Smooth muscle cell (in vitro differentiated cells): ENCODE results near the gene DHCR24. TPM values are rescaled to one million over a fixed set of nuclear protein-coding genes. Genes with fewer than 3 reads are reported as not detected.

ENCODE experiments used
- DNase-seq: peaks from one replicate; lab custom pipeline; 2025; ENCODE audit not compliant: unreplicated experiment; lab: John Stamatoyannopoulos, UW
- H2AFZ ChIP-seq: fragments of 200-600 bp; sonication (generic); 2 replicates; pipeline ENCODE4 v1.6.0; 2016; ENCODE audit warnings: antibody characterized with exemption, low read depth, mild to moderate bottlenecking
- H3F3A ChIP-seq: fragments of 200-600 bp; sonication (generic); 2 replicates; pipeline ENCODE4 v1.6.0; 2017; ENCODE audit warnings: antibody characterized with exemption, low read depth
- H3K27ac ChIP-seq: fragments of 200-600 bp; sonication (generic); 2 replicates; pipeline ENCODE4 v1.5.1; 2016; ENCODE audit warnings: low read depth, mild to moderate bottlenecking
- H3K27me3 ChIP-seq: fragments of 200-600 bp; sonication (generic); 2 replicates; pipeline ENCODE4 v1.6.1; 2016; ENCODE audit warnings: low read depth, mild to moderate bottlenecking
- H3K36me3 ChIP-seq: fragments of 200-600 bp; sonication (generic); 2 replicates; pipeline ENCODE4 v1.5.1; 2016; ENCODE audit warnings: low read depth
- H3K4me1 ChIP-seq: fragments of 200-600 bp; sonication (generic); 2 replicates; pipeline ENCODE4 v1.5.1; 2016; ENCODE audit warnings: low read depth
- H3K4me2 ChIP-seq: fragments of 200-600 bp; sonication (generic); 2 replicates; pipeline ENCODE4 v1.6.0; 2016; ENCODE audit warnings: mild to moderate bottlenecking
- H3K4me3 ChIP-seq: fragments of 200-600 bp; sonication (generic); 2 replicates; pipeline ENCODE4 v1.5.1; 2016; ENCODE audit warnings: mild to moderate bottlenecking
- H3K79me2 ChIP-seq: fragments of 200-600 bp; sonication (generic); 2 replicates; pipeline ENCODE4 v1.6.0; 2016; ENCODE audit warnings: low read depth, mild to moderate bottlenecking
- H3K9ac ChIP-seq: fragments of 200-600 bp; sonication (generic); 2 replicates; pipeline ENCODE4 v1.6.0; 2016; ENCODE audit warnings: low read depth
- H3K9me3 ChIP-seq: fragments of 200-600 bp; sonication (generic); replicated peaks from 2 replicates; pipeline ENCODE4 v1.5.1; 2016; ENCODE audit warnings: low read depth
- H4K20me1 ChIP-seq: fragments of 200-600 bp; sonication (generic); 2 replicates; pipeline ENCODE4 v1.6.0; 2016; ENCODE audit warnings: low read depth
- CTCF ChIP-seq: fragments of 200-600 bp; sonication (generic); IDR thresholded peaks from 2 replicates; pipeline ENCODE4 v1.5.1; 2017; ENCODE audit warnings: borderline replicate concordance, mild to moderate bottlenecking, antibody characterized with exemption; ENCODE audit not compliant: insufficient read depth, poor library complexity, severe bottlenecking
- WGBS: methylation state at CpG from one replicate; pipeline ENCODE4 v1.1.7; 2016; ENCODE audit warnings: low lambda C conversion rate; 5-methylcytosine and 5-hydroxymethylcytosine counted together
- polyA plus RNA-seq: library from polyadenylated mRNA; unstranded; fragments of >200 nt; fragmentation: Nextera tagmentation; extraction: Ambion mirVana; gene quantifications from 2 replicates; pipeline ENCODE4 v1.2.1, GENCODE V29; 2016
- total RNA-seq: library from RNA; depleted of rRNA; stranded (reverse); fragments of >200 nt; gene quantifications from 2 replicates; pipeline ENCODE4 v1.2.3, GENCODE V29; 2014

DHCR24 gene
- total and polyA plus RNA-seq, 2 experiments from 2014 or later = 47.2 to 64.2 TPM

DNA sequence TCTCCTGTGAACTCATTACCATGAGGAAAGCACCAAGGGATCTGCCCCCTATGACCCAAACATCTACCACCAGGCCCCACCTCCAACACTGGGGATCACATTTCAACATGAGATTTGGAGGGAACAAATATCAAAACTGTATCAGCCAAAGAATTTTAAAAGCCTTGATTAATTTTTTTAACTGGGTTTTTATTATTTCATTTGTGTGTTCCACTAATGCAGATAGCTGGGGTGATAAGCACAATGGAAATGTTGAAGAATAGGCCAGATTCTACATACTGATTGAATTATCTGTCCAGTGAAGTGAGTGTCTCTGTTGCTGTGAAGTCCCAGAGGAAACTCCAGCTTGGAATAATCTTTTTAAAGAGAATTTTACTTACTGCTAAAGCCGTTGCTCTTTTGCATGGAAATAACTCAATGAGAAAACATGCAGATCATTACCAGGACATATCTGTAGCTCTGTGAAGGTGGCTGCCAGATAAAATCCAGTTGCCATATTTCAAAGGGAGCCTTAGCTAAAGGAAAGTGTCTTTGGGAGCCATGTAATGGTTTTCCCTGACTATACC lies 44.4 kb upstream of the DHCR24 start:
- WGBS = 90% methylated on average over 1 of the region's 1 CpG
- Histone ChIP-seq H3K79me2 (no peaks in the 10 kb centered on the region), H3K4me2 (no peak overlapping the region), H3K36me3 (no peaks in the 10 kb centered on the region), H3K9ac (no peak overlapping the region), H3F3A (peaks cover 3% of the 10 kb centered on the region), H3K9me3 (no peaks in the 10 kb centered on the region), H3K27me3 (no peaks in the 10 kb centered on the region), H3K4me1 (no peaks in the 10 kb centered on the region), H4K20me1 (no peaks in the 10 kb centered on the region), H3K4me3 (no peak overlapping the region), H2AFZ (no peak overlapping the region), H3K27ac (no peak overlapping the region)
- DNase-seq = no peak
- no peak for TF ChIP-seq CTCF

DNA sequence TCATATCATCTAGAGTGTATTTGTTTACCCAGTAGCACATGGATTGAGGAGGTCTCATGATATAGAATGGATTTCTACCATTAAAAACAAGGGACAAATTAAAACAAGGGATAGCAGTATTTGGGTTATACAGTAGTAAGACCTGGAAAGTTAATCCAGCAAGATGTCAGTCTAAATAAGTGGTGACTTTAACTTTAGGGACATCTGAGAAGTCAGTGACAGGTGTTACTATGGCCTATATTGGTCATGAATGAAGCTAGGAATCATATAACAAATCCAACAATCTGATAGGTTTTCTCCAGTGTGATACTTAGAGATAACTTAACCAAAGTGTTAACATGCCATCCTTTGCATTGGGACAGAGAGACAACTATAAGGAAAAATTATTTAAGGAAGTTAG lies 42.7 kb upstream of the DHCR24 start:
- Histone ChIP-seq H3F3A (peaks cover 3% of the 10 kb centered on the region), H3K4me1 (no peaks in the 10 kb centered on the region), H3K79me2 (no peaks in the 10 kb centered on the region), H4K20me1 (no peaks in the 10 kb centered on the region), H3K9me3 (no peaks in the 10 kb centered on the region), H3K4me3 (no peak overlapping the region), H3K4me2 (no peak overlapping the region), H3K27ac (no peak overlapping the region), H3K27me3 (no peaks in the 10 kb centered on the region), H2AFZ (no peak overlapping the region), H3K9ac (no peak overlapping the region), H3K36me3 (no peaks in the 10 kb centered on the region)
- no peak for DNase-seq
- no peak for TF ChIP-seq CTCF

GRCh38 chr1:54928327-54928726 lies 41.3 kb upstream of the DHCR24 start:
- DNase-seq = no peak
- Histone ChIP-seq H3K36me3 (no peaks in the 10 kb centered on the region), H2AFZ (no peak overlapping the region), H3K79me2 (no peaks in the 10 kb centered on the region), H3K9me3 (no peaks in the 10 kb centered on the region), H3K4me2 (no peak overlapping the region), H3K27me3 (no peaks in the 10 kb centered on the region), H3K4me3 (no peak overlapping the region), H3K4me1 (no peaks in the 10 kb centered on the region), H3F3A (no peaks in the 10 kb centered on the region), H4K20me1 (no peaks in the 10 kb centered on the region), H3K27ac (no peak overlapping the region), H3K9ac (no peak overlapping the region)
- WGBS = 83% methylated on average over 2 of the region's 2 CpGs
- TF ChIP-seq CTCF = no peak

- Histone ChIP-seq H3K27me3 (no peaks in the 10 kb centered on the region), H3K4me1 (no peaks in the 10 kb centered on the region), H3K79me2 (no peaks in the 10 kb centered on the region), H3K4me2 (no peak overlapping the region), H3K4me3 (no peak overlapping the region), H3K9ac (no peak overlapping the region), H3K36me3 (no peaks in the 10 kb centered on the region), H2AFZ (no peak overlapping the region), H3K9me3 (no peaks in the 10 kb centered on the region), H4K20me1 (no peaks in the 10 kb centered on the region), H3K27ac (no peak overlapping the region), H3F3A (no peaks in the 10 kb centered on the region)
- no peak for TF ChIP-seq CTCF
- no peak for DNase-seq
- 80% methylated on average over 8 of the region's 8 CpGs for WGBS
Measured at GRCh38 chr1:54927472-54928240, 40.7 kb upstream of the DHCR24 start.
